ENCODE results near the gene GTF2A1. TPM values are rescaled to one million over a fixed set of nuclear protein-coding genes. Genes with fewer than 3 reads are reported as not detected.
"Not testable (repeated sequence)": the region's sequence is repeated elsewhere in the genome, so short reads cannot be mapped to it uniquely, and the experiment has no call there.

Gene GTF2A1
- total RNA-seq, 1 donor from 2014 or later = 9.5 TPM

DNA sequence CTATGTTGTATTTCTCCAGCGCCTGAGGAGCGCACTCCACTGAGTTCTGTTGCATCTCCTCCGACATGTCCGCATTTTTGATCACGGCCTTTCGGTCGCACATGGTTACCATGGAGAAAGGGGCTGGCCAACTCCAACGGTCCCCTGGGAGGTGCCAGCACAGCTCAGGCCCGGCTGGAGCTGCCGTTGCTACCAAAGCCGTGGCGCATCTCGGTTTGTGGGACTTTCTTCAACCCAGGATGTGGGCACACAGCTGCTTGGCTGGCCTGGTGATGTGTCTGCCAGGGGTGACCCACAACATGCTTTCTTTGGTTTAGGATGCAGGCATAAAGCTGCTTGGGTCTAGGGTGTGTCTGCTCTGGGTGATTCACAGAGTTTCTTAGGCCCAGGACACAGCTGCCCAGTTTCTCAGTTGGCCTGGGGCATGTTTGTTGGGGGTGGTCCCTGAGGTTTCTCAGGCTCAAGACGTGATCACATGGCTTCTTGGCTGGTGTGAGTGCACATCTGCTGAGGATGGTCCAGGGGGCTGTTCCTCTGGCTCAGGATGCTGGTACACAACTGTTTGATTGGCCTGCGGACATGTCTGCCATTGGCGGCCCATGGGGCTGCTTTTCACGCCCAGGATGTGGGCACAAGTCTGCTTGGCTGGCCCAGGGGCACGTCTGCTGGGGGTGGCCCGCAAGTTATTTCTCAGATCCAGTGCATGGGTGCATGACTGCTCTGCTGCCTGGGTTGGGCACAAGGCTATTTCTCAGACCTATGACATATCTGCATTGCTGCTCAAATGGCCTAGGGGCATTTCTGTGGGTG lies 25.9 kb upstream of the GTF2A1 start:
- no peak for DNase-seq (ENCODE audit: low read depth)
- H3K4me3 ChIP-seq (ENCODE audit: low read depth, low read length) = no peak overlapping the region
- TF ChIP-seq CTCF (conservative IDR thresholded peaks at IDR 0.05; ENCODE audit: low read depth, low read length) = no peak

GRCh38 chr14:81245771-81246170 lies 25.0 kb upstream of the GTF2A1 start:
- TF ChIP-seq CTCF (conservative IDR thresholded peaks at IDR 0.05; ENCODE audit: low read depth, low read length) = no peak
- H3K4me3 ChIP-seq (ENCODE audit: low read depth, low read length) = no peak overlapping the region
- DNase-seq (ENCODE audit: low read depth) = no peak

- DNase-seq (ENCODE audit: low read depth); H3K4me3 ChIP-seq (ENCODE audit: low read depth, low read length): not testable (repeated sequence)
These were observed 23.7 kb upstream of the GTF2A1 start for GRCh38 chr14:81244431-81244830.

DNA sequence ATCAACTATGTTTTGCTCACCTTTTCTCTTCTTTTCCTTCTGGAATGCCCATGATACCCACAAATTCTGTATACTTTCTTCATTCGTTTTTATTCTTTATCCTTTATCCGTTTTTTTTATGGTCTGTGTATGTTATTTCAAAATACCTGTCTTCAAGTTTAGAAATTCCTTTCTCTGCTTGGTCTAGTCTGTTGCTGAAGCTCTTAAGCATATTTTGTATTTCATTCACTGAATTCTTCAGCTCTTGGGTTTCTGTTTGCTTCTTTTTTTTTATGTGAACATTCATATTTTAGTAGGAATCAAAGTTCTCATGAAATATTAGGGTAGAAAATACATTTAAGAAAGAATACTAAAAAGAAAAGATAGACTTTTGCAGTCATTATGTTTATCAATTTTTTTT lies 22.7 kb upstream of the GTF2A1 start:
- no peak for DNase-seq (ENCODE audit: low read depth)
- TF ChIP-seq CTCF (conservative IDR thresholded peaks at IDR 0.05; ENCODE audit: low read depth, low read length) = no peak
- no peak overlapping the region for H3K4me3 ChIP-seq (ENCODE audit: low read depth, low read length)

DNA sequence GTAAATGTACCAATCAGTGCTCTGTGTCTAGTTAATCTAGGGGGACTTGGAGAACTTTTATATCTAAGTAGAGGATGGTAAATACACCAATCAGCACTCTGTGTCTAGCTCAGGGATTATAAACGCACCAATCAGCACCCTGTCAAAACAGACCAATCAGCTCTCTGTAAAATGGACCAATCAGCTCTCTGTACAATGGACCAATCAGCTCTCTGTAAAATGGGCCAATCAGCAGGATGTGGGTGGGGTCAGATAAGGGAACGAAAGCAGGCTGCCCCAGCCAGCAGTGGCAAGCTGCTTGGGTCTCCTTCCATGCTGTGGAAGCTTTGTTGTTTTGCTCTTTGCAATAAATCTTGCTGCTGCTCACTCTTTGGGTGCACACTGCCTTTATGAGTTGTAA lies 16.1 kb upstream of the GTF2A1 start:
- H3K4me3 ChIP-seq (ENCODE audit: low read depth, low read length); DNase-seq (ENCODE audit: low read depth): not testable (repeated sequence)

DNA sequence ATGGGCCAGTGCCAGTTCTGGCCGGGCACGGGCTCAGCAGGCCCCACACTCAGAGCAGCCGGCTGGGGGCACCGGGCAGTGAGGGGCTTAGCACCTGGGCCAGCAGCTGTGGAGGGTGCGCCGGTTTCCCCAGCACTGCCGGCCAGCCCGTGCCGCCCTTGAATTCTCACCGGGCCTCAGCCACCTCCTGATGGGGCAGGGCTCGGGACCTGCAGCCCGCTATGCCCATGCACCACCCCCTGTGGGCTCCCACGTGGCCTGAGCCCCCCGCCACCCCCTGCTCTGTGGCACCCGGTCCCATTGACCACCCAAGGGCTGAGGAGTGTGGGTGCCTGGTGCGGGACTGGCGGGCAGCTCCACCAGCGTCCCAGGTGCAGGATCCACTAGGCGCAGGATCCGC lies 15.4 kb upstream of the GTF2A1 start:
- TF ChIP-seq CTCF (conservative IDR thresholded peaks at IDR 0.05; ENCODE audit: low read depth, low read length) = no peak
- DNase-seq (ENCODE audit: low read depth) = no peak
- H3K4me3 ChIP-seq (ENCODE audit: low read depth, low read length) = no peak overlapping the region

DNA sequence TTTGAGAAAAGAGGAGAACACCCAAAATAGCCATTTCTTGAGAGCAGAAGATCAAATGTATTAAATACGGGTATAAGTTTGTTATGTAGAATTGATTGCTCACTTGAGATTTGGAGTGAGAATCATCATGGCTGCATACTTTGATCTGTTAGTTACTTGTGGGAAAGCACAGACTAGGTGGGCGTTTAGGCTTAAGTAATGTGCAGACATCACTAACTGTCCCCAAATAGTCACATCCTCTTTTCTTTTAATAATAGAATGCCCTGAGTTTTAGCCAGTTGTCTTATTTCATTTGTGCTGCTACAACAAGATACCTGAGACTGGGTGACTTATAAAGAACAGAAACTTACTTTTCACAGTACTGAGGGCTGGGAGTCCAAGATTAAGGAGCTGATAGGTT lies 14.3 kb upstream of the GTF2A1 start:
- H3K4me3 ChIP-seq (ENCODE audit: low read depth, low read length) = no peak overlapping the region
- no peak for DNase-seq (ENCODE audit: low read depth)
- TF ChIP-seq CTCF (conservative IDR thresholded peaks at IDR 0.05; ENCODE audit: low read depth, low read length) = no peak

GRCh38 chr14:81234278-81234677 lies 13.5 kb upstream of the GTF2A1 start:
- no peak for TF ChIP-seq CTCF (conservative IDR thresholded peaks at IDR 0.05; ENCODE audit: low read depth, low read length)
- DNase-seq (ENCODE audit: low read depth) = no peak
- H3K4me3 ChIP-seq (ENCODE audit: low read depth, low read length) = no peak overlapping the region

Data from epithelial cell of proximal tubule (primary cell).